ENCODE results near the gene MRLN. TPM values are rescaled to one million over a fixed set of nuclear protein-coding genes. Genes with fewer than 3 reads are reported as not detected.
A peak's percentile ranks its signal among the peaks of the same experiment; 100 is the strongest.

The MRLN gene
- polyA plus RNA-seq (2012; rRNA removed): not detected in 2 replicates
- not detected in 2 replicates for polyA plus RNA-seq (2012; cell fraction: cytosol; rRNA removed)
- polyA plus RNA-seq (2012; cell fraction: nucleus; rRNA removed): 0.19 TPM in 1 of 2 replicates, not detected in the other

DNA sequence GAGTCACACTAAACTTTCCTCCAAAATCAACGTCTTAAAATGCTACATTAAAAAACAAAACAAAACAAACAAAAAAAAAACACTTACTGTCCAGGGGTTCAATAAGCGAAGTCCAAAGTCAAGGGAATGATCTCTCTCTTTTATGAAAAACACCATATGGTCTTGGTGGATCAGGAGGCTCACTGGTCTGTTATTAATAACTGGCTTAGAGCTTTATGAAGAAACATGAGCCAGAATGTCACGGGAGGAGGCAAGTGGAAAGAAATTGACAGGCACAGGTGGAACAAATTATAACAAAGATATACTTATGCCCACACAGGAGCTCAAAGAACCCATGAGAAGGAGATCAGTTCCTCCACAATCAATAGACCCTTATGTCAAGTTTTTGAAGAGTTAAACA lies at the start of gene MRLN:
TSS of gene MRLN (minus strand) at position 189 of the 400 bp plus-strand sequence.
- 28% methylated on average over 3 of the region's 3 CpGs for WGBS (ENCODE audit: low lambda C conversion rate)

GRCh38 chr10:59801171-59801570 lies 47.9 kb upstream of the MRLN start:
- Histone ChIP-seq H3K4me3 (ENCODE audit: low read depth in 2 of 2, low read length in 1 of 2) (no peak overlapping the region), H3F3A (replicated peaks; ENCODE audit: insufficient read depth) (peaks cover 6% of the 10 kb centered on the region), H3K9me2 (no peaks in the 10 kb centered on the region), H3K9me3 (no peaks in the 10 kb centered on the region), H3K4me1 (ENCODE audit: control insufficient read depth in 1 of 2, insufficient read depth in 2 of 2, low read depth in 1 of 2, low read length in 1 of 2) (no peaks in the 10 kb centered on the region; a peak in 1 of 4 replicates), H3K79me2 (ENCODE audit: insufficient read depth) (no peaks in the 10 kb centered on the region), H3K9ac (no peak overlapping the region), H3K27me3 (ENCODE audit: insufficient read depth) (no peaks in the 10 kb centered on the region), H3K27ac (ENCODE audit: low read depth in 2 of 2, low read length in 1 of 2) (no peak overlapping the region; a peak in 1 of 4 replicates), H3K4me2 (no peak overlapping the region), H2AFZ (ENCODE audit: low read depth) (no peak overlapping the region), H4K20me1 (ENCODE audit: insufficient read depth) (no peaks in the 10 kb centered on the region), H3K36me3 (replicated peaks in 1 of 2; ENCODE audit: control insufficient read depth in 1 of 2, insufficient read depth in 2 of 2, low read length in 1 of 2) (peaks cover 44 to 74% of the 10 kb centered on the region in 2 experiments)
- WGBS (ENCODE audit: low lambda C conversion rate): 76% methylated on average over 2 of the region's 2 CpGs
- POLR2A ChIA-PET: no interaction called here
- CTCF ChIA-PET: interaction anchor here (1.4 kb wide), 1 partner anchor 29 kb away, joined by 3 read pairs; no protein-coding TSS in a partner anchor
- DNase-seq: no peak
- no peak for TF ChIP-seq TAF1 (IDR thresholded peaks at IDR 0.05; ENCODE audit: borderline replicate concordance, low read depth, low read length)
- no peak for TF ChIP-seq USF2 (IDR thresholded peaks at IDR 0.05; ENCODE audit: borderline replicate concordance, low read depth, low read length)
- no peak for TF ChIP-seq IRF3 (IDR thresholded peaks at IDR 0.05; ENCODE audit: low read depth, low read length)
- peak; percentile 40; the same call in 1 of the 2 replicates for TF ChIP-seq JUND (IDR thresholded peaks at IDR 0.05)
- TF ChIP-seq SIN3A (IDR thresholded peaks at IDR 0.05; ENCODE audit: borderline replicate concordance, low read depth, low read length): no peak
- no peak for TF ChIP-seq CHD2 (IDR thresholded peaks at IDR 0.05; ENCODE audit: low read length, partially characterized antibody)
- peak; percentile 66; the same call in 1 of the 2 replicates for TF ChIP-seq NFIC (IDR thresholded peaks at IDR 0.05; ENCODE audit: borderline replicate concordance)
- TF ChIP-seq PBX3 (IDR thresholded peaks at IDR 0.05): peak; percentile 81
- peak; percentile 36; the same call in 1 of the 2 replicates for TF ChIP-seq POLR2AphosphoS5 (IDR thresholded peaks at IDR 0.05; ENCODE audit: low read depth, low read length)
- no peak for TF ChIP-seq RAD21 (IDR thresholded peaks at IDR 0.05; ENCODE audit: low read length)
- TF ChIP-seq, protein P1, sequence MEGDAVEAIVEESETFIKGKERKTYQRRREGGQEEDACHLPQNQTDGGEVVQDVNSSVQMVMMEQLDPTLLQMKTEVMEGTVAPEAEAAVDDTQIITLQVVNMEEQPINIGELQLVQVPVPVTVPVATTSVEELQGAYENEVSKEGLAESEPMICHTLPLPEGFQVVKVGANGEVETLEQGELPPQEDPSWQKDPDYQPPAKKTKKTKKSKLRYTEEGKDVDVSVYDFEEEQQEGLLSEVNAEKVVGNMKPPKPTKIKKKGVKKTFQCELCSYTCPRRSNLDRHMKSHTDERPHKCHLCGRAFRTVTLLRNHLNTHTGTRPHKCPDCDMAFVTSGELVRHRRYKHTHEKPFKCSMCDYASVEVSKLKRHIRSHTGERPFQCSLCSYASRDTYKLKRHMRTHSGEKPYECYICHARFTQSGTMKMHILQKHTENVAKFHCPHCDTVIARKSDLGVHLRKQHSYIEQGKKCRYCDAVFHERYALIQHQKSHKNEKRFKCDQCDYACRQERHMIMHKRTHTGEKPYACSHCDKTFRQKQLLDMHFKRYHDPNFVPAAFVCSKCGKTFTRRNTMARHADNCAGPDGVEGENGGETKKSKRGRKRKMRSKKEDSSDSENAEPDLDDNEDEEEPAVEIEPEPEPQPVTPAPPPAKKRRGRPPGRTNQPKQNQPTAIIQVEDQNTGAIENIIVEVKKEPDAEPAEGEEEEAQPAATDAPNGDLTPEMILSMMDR (IDR thresholded peaks at IDR 0.05): no peak
- TF ChIP-seq TCF12 (IDR thresholded peaks at IDR 0.05): peak; percentile 57
- 0 out of 2 replicates have a peak, but pooled peaks have one; percentile 41 for TF ChIP-seq RXRA (IDR thresholded peaks at IDR 0.05; ENCODE audit: borderline replicate concordance, low read depth)
- TF ChIP-seq RCOR1 (IDR thresholded peaks at IDR 0.05; ENCODE audit: low read length): no peak
- TF ChIP-seq FOXJ3 (CRISPR knock-in tag; IDR thresholded peaks at IDR 0.05): no peak

More for the DNA sequence above, at the start of gene MRLN:
- no peaks in the 10 kb centered on the region for H3K9me2 ChIP-seq
- H3K4me2 ChIP-seq: no peak within 1 kb of the TSS
- H3K27ac ChIP-seq (ENCODE audit: low read depth in 2 of 2, low read length in 1 of 2): no peak within 1 kb of the TSS
- no peaks in the 10 kb centered on the region for H3K4me1 ChIP-seq (ENCODE audit: control insufficient read depth in 1 of 2, insufficient read depth in 2 of 2, low read depth in 1 of 2, low read length in 1 of 2)
- no peaks in the 10 kb centered on the region for H4K20me1 ChIP-seq (ENCODE audit: insufficient read depth)
- H3K36me3 ChIP-seq (replicated peaks in 1 of 2; ENCODE audit: control insufficient read depth in 1 of 2, insufficient read depth in 2 of 2, low read length in 1 of 2): no peaks in the 10 kb centered on the region
- no peaks in the 10 kb centered on the region for H3K9me3 ChIP-seq
- POLR2A ChIA-PET: no interaction called here
- no peak within 1 kb of the TSS for H3K9ac ChIP-seq
- CTCF ChIA-PET: interaction anchor here (1.5 kb wide), 1 partner anchor 35 kb away, joined by 4 read pairs; no protein-coding TSS in a partner anchor
- no peaks in the 10 kb centered on the region; the same call in 1 of the 2 replicates for H3K27me3 ChIP-seq (ENCODE audit: insufficient read depth)
- DNase-seq: no peak
- no peak for TF ChIP-seq RXRA (IDR thresholded peaks at IDR 0.05; ENCODE audit: borderline replicate concordance, low read depth)
- TF ChIP-seq, protein P1 (IDR thresholded peaks at IDR 0.05): no peak
- TF ChIP-seq EP300 (IDR thresholded peaks at IDR 0.05; ENCODE audit: borderline replicate concordance in 1 of 2, low read depth in 1 of 2, low read length in 1 of 2): no peak
- no peak within 1 kb of the TSS for H2AFZ ChIP-seq (ENCODE audit: low read depth)
- no peak within 1 kb of the TSS for H3K4me3 ChIP-seq (ENCODE audit: low read depth in 2 of 2, low read length in 1 of 2)
- no peaks in the 10 kb centered on the region for H3K79me2 ChIP-seq (ENCODE audit: insufficient read depth)
- H3F3A ChIP-seq (replicated peaks; ENCODE audit: insufficient read depth): no peaks in the 10 kb centered on the region

All from SK-N-SH (cell line).